ENCODE data around the gene TADA3. TPM values are rescaled to one million over a fixed set of nuclear protein-coding genes. Genes with fewer than 3 reads are reported as not detected.
A peak's percentile ranks its signal among the peaks of the same experiment; 100 is the strongest.

TADA3 gene
- total RNA-seq, 1 donor from 2014 or later: 63.4 TPM

DNA sequence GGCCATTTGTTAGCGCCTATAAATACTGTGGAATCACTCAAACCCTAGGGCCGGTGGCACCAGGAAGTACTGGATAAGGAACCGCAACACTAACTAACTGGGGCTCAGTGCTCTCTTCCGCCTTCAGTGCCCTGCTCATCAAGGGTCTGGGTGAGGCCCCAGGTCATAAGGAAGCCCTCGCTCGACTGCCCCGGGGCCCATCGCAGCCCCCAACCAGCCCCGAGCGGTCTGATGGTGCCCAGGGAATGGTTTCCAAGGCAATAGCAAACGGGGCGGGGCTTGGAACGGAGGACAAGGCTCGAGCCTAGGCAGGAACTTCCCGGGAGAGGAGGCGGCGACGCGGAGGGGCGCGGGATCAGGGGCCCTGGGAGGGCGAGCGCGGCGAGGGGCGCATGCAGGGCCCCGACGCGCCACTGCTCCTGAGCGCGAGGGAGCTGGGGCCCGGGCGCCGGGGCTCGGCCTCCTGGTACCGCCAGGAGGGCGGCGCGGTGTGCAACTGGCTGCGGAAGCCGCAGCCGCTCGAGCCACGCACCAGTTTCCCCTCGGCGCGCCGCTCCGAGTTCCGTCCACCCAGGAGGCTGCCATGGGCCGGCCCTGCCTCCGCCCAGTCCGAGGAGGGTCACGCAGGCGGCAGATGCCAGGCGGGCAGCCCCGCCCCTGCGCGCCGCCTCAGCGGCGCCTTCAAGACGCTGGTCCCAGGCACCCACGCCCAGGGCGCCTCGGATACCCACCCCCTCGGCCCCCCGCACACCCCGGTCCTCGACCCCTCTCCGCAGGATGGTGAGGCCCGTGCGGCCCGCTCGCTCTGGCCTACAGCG, 17.6 kb upstream of the TADA3 start, which contains the start of gene TTLL3:
Gene TTLL3, plus strand, starts transcription at position 648 of the 818 bp plus-strand sequence. CDS start 400 bp downstream, outside the sequence.
- TF ChIP-seq, protein P1, sequence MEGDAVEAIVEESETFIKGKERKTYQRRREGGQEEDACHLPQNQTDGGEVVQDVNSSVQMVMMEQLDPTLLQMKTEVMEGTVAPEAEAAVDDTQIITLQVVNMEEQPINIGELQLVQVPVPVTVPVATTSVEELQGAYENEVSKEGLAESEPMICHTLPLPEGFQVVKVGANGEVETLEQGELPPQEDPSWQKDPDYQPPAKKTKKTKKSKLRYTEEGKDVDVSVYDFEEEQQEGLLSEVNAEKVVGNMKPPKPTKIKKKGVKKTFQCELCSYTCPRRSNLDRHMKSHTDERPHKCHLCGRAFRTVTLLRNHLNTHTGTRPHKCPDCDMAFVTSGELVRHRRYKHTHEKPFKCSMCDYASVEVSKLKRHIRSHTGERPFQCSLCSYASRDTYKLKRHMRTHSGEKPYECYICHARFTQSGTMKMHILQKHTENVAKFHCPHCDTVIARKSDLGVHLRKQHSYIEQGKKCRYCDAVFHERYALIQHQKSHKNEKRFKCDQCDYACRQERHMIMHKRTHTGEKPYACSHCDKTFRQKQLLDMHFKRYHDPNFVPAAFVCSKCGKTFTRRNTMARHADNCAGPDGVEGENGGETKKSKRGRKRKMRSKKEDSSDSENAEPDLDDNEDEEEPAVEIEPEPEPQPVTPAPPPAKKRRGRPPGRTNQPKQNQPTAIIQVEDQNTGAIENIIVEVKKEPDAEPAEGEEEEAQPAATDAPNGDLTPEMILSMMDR (IDR thresholded peaks at IDR 0.05): no peak
- H3K4me1 Mint-ChIP-seq (ENCODE audit: unreplicated experiment): peaks cover 27% of the 10 kb centered on the region
- H3K27me3 Mint-ChIP-seq (ENCODE audit: unreplicated experiment): no peaks in the 10 kb centered on the region
- H3K4me3 Mint-ChIP-seq (ENCODE audit: unreplicated experiment): peak within 1 kb of the TSS; percentile 84
- H3K36me3 Mint-ChIP-seq (ENCODE audit: unreplicated experiment): peaks cover 9% of the 10 kb centered on the region
- peak; percentile 89 for DNase-seq (ENCODE audit: extremely low spot score, unreplicated experiment)
- H3K9me3 Mint-ChIP-seq (ENCODE audit: unreplicated experiment): no peaks in the 10 kb centered on the region
- H3K27ac Mint-ChIP-seq (ENCODE audit: unreplicated experiment): peak within 1 kb of the TSS; percentile 99

- Mint-ChIP-seq H3K36me3 (ENCODE audit: unreplicated experiment) (peaks cover 15% of the 10 kb centered on the region), H3K27me3 (ENCODE audit: unreplicated experiment) (no peaks in the 10 kb centered on the region), H3K9me3 (ENCODE audit: unreplicated experiment) (no peaks in the 10 kb centered on the region), H3K27ac (ENCODE audit: unreplicated experiment) (peak overlapping the region; percentile 99), H3K4me1 (ENCODE audit: unreplicated experiment) (peaks cover 27% of the 10 kb centered on the region), H3K4me3 (ENCODE audit: unreplicated experiment) (peak overlapping the region; percentile 84)
- DNase-seq (ENCODE audit: extremely low spot score, unreplicated experiment): no peak
- TF ChIP-seq, protein P1 (IDR thresholded peaks at IDR 0.05): no peak
Measured at GRCh38 chr3:9809239-9809614, 17.0 kb upstream of the TADA3 start.

GRCh38 chr3:9808345-9809037, 16.2 kb upstream of the TADA3 start:
- H3K9me3 Mint-ChIP-seq (ENCODE audit: unreplicated experiment): no peaks in the 10 kb centered on the region
- peaks cover 22% of the 10 kb centered on the region for H3K36me3 Mint-ChIP-seq (ENCODE audit: unreplicated experiment)
- H3K4me1 Mint-ChIP-seq (ENCODE audit: unreplicated experiment): peaks cover 27% of the 10 kb centered on the region
- no peak for DNase-seq (ENCODE audit: extremely low spot score, unreplicated experiment)
- no peaks in the 10 kb centered on the region for H3K27me3 Mint-ChIP-seq (ENCODE audit: unreplicated experiment)
- TF ChIP-seq, protein P1 (IDR thresholded peaks at IDR 0.05): peak; percentile 35
- peak overlapping the region; percentile 99 for H3K27ac Mint-ChIP-seq (ENCODE audit: unreplicated experiment)
- H3K4me3 Mint-ChIP-seq (ENCODE audit: unreplicated experiment): no peak overlapping the region

- H3K9me3 Mint-ChIP-seq (ENCODE audit: unreplicated experiment): no peaks in the 10 kb centered on the region
- DNase-seq (ENCODE audit: extremely low spot score, unreplicated experiment): no peak
- no peak overlapping the region for H3K4me3 Mint-ChIP-seq (ENCODE audit: unreplicated experiment)
- no peaks in the 10 kb centered on the region for H3K27me3 Mint-ChIP-seq (ENCODE audit: unreplicated experiment)
- TF ChIP-seq, protein P1 (IDR thresholded peaks at IDR 0.05): no peak
- H3K36me3 Mint-ChIP-seq (ENCODE audit: unreplicated experiment): peaks cover 24% of the 10 kb centered on the region
- peak overlapping the region; percentile 99 for H3K27ac Mint-ChIP-seq (ENCODE audit: unreplicated experiment)
- H3K4me1 Mint-ChIP-seq (ENCODE audit: unreplicated experiment): peaks cover 27% of the 10 kb centered on the region
Measured at GRCh38 chr3:9807981-9808344, 15.7 kb upstream of the TADA3 start.

All from osteocyte (in vitro differentiated cells).